ENCODE data around the gene TRMT61A. TPM values are rescaled to one million over a fixed set of nuclear protein-coding genes. Genes with fewer than 3 reads are reported as not detected.

TRMT61A gene
- total RNA-seq, 1 experiment from 2014 or later = 25.9 TPM

DNA sequence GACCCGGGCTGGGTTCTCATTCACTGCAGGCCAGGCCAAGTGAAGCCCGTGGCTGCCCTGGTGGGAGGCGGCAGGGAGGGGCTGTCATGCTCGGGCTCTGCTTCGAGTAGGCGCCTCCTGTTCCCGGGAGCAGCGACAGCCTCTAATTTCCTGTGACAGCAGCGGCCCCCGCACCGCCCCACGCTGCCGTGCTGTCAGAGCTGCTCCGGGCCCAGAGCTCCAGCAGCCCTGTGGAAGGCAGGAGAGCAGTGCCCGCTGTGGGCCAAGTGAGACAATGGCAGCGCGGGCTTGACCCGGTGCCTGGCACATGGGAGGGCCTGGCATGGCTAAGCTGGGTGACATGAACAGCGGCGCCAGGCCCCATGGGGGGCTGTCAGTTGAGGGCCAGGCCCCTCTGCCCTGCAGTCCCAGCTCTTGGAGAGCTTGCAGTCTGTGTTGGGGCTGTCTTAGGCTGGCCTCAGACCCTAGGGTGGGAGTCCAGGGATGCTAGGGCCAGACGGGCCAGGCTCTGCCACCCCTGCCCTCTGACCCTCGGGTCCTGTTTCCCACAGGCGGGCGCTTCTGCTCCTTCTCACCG lies 5.1 kb downstream of the TRMT61A start:
- TF ChIP-seq, protein P1, sequence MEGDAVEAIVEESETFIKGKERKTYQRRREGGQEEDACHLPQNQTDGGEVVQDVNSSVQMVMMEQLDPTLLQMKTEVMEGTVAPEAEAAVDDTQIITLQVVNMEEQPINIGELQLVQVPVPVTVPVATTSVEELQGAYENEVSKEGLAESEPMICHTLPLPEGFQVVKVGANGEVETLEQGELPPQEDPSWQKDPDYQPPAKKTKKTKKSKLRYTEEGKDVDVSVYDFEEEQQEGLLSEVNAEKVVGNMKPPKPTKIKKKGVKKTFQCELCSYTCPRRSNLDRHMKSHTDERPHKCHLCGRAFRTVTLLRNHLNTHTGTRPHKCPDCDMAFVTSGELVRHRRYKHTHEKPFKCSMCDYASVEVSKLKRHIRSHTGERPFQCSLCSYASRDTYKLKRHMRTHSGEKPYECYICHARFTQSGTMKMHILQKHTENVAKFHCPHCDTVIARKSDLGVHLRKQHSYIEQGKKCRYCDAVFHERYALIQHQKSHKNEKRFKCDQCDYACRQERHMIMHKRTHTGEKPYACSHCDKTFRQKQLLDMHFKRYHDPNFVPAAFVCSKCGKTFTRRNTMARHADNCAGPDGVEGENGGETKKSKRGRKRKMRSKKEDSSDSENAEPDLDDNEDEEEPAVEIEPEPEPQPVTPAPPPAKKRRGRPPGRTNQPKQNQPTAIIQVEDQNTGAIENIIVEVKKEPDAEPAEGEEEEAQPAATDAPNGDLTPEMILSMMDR (IDR thresholded peaks at IDR 0.05; ENCODE audit: unreplicated experiment) = no peak
- CTCF ChIA-PET = no interaction called here
- H3K4me3 Mint-ChIP-seq (ENCODE audit: low read depth, unreplicated experiment) = no peak overlapping the region
- peaks cover 33% of the 10 kb centered on the region for H3K36me3 Mint-ChIP-seq (ENCODE audit: insufficient read depth, unreplicated experiment)
- H3K27me3 Mint-ChIP-seq (ENCODE audit: unreplicated experiment) = no peaks in the 10 kb centered on the region
- no TSS peak for BruUV-seq (replicated peaks)
- DNase-seq = no peak
- intact Hi-C loops (cut with micrococcal nuclease; ENCODE audit: unreplicated experiment) = no loop called here
- H3K4me1 Mint-ChIP-seq (ENCODE audit: low read depth, unreplicated experiment) = no peaks in the 10 kb centered on the region
- H3K27ac Mint-ChIP-seq (ENCODE audit: unreplicated experiment) = no peak overlapping the region
- H3K9me3 Mint-ChIP-seq (ENCODE audit: low read depth, unreplicated experiment) = no peaks in the 10 kb centered on the region

DNA sequence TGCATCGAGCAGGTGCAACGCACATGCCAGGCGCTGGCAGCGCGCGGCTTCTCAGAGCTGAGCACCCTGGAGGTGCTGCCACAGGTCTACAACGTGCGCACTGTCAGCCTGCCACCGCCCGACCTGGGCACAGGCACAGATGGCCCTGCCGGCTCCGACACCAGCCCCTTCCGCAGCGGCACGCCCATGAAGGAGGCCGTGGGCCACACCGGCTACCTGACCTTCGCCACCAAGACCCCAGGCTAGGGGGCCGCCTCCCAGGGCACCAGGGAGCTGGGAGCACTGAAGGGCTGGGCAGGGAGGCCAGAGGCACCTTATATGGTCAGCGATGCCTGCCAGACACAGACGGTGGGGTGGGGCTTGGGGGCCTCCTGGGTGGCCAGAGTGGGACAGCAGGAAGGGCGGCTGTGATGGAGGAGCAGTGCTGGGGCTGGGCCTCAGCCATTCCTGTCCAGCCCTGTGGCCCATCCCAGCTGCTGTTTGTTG lies 5.6 kb downstream of the TRMT61A start:
- no peaks in the 10 kb centered on the region for H3K27me3 Mint-ChIP-seq (ENCODE audit: unreplicated experiment)
- no peak for DNase-seq
- no TSS peak for BruUV-seq (replicated peaks)
- H3K9me3 Mint-ChIP-seq (ENCODE audit: low read depth, unreplicated experiment) = no peaks in the 10 kb centered on the region
- peaks cover 33% of the 10 kb centered on the region for H3K36me3 Mint-ChIP-seq (ENCODE audit: insufficient read depth, unreplicated experiment)
- H3K27ac Mint-ChIP-seq (ENCODE audit: unreplicated experiment) = no peak overlapping the region
- no peak overlapping the region for H3K4me3 Mint-ChIP-seq (ENCODE audit: low read depth, unreplicated experiment)
- H3K4me1 Mint-ChIP-seq (ENCODE audit: low read depth, unreplicated experiment) = no peaks in the 10 kb centered on the region
- intact Hi-C loops (cut with micrococcal nuclease; ENCODE audit: unreplicated experiment) = no loop called here
- TF ChIP-seq, protein P1 (IDR thresholded peaks at IDR 0.05; ENCODE audit: unreplicated experiment) = no peak
- CTCF ChIA-PET = no interaction called here

DNA sequence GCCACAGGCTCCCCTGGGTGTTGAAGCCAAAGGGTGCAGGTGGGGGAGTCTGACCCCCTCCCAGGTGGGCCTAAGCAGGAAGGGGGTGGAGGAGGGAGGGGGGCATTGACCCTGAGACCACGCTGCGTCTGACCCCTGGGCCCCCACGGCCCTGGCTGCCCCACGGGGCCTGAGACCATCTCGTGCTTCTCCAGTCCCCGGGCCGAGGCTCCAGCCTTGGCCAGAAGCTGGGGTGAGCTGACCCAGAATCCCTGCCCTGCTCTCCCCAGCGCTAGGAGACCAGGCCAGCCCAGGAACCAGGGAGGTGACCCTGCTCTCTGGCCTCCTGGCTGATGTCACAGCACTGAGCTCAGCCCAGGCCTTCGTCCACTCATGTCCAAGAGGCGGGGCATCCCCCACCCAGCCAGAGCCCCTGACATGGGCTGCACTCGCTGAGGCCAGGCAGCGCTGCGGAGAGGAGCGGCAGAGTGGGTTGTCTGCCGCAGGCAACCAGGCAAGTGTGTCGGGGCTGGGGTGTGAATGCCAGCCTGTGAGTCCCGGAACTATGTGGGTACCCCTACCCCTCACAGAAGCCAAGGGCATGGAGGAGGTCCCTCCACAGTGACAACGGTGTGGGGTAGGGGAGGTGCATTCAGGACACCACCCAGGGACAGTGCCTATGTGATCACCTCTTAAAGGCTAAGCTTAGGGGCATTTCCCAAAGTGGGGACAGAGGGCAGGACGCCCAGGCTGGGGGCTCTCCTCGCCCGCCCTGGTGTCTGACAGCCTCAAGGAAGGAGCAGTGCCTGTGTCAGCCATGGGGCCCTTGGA lies 6.3 kb downstream of the TRMT61A start:
- peaks cover 28% of the 10 kb centered on the region for H3K36me3 Mint-ChIP-seq (ENCODE audit: insufficient read depth, unreplicated experiment)
- intact Hi-C loops (cut with micrococcal nuclease; ENCODE audit: unreplicated experiment) = no loop called here
- no peaks in the 10 kb centered on the region for H3K27me3 Mint-ChIP-seq (ENCODE audit: unreplicated experiment)
- H3K4me1 Mint-ChIP-seq (ENCODE audit: low read depth, unreplicated experiment) = no peaks in the 10 kb centered on the region
- H3K4me3 Mint-ChIP-seq (ENCODE audit: low read depth, unreplicated experiment) = no peak overlapping the region
- no peaks in the 10 kb centered on the region for H3K9me3 Mint-ChIP-seq (ENCODE audit: low read depth, unreplicated experiment)
- H3K27ac Mint-ChIP-seq (ENCODE audit: unreplicated experiment) = no peak overlapping the region
- no peak for DNase-seq
- BruUV-seq (replicated peaks) = no TSS peak
- CTCF ChIA-PET = no interaction called here
- TF ChIP-seq, protein P1 (IDR thresholded peaks at IDR 0.05; ENCODE audit: unreplicated experiment) = no peak

DNA sequence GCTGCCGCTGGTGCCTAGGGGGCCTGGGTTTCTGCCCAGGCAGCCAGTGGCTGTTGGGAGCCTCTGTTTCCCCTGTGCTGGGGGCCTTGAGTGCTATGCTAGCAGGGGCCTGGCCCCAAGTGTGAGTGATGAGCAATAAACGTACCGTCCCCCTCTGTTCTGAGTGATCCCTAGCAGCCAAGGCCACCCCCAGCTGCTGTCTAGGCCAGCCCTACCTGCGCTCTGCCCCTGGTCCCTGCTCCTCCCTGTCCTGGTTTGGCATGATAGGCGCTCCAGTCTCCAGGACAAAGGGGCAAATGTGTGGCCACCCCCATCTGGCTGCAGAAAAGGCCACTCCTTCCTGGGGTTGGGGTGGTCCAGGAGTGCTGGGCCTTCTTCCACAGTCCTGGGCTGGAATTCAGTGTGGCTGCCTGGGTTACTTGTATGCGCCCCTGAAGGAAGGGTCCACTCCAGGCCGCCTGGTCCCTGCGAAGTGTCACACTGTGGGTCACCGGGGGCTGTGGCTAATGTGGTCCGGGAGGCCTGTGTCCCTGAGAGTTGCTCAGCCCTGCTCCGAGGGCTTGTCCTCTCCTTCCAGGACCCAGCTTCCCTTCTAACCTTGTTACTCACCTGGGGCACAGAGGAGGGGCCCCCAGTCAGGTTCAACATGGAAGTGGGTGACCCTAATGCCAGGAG lies 7.0 kb downstream of the TRMT61A start:
- Mint-ChIP-seq H3K27me3 (ENCODE audit: unreplicated experiment) (no peaks in the 10 kb centered on the region), H3K27ac (ENCODE audit: unreplicated experiment) (no peak overlapping the region), H3K4me1 (ENCODE audit: low read depth, unreplicated experiment) (no peaks in the 10 kb centered on the region), H3K36me3 (ENCODE audit: insufficient read depth, unreplicated experiment) (peaks cover 31% of the 10 kb centered on the region), H3K9me3 (ENCODE audit: low read depth, unreplicated experiment) (no peaks in the 10 kb centered on the region), H3K4me3 (ENCODE audit: low read depth, unreplicated experiment) (no peak overlapping the region)
- BruUV-seq (replicated peaks) = no TSS peak
- intact Hi-C loops (cut with micrococcal nuclease; ENCODE audit: unreplicated experiment) = no loop called here
- TF ChIP-seq, protein P1 (IDR thresholded peaks at IDR 0.05; ENCODE audit: unreplicated experiment) = no peak
- DNase-seq = no peak
- CTCF ChIA-PET = no interaction called here
